ENCODE results near the gene SRSF8. TPM values are rescaled to one million over a fixed set of nuclear protein-coding genes. Genes with fewer than 3 reads are reported as not detected.

SRSF8 gene
- total and polyA plus RNA-seq, 9 of the 15 experiments (the other 6 are each of a cell fraction or from before 2014, with no cell fraction given), result 18.0 to 53.4 (median 27.9) TPM

- TF ChIP-seq FOS (IDR thresholded peaks at IDR 0.05; ENCODE audit: extremely low read depth, insufficient read length) (peak; percentile 56), HDAC3 (IDR thresholded peaks at IDR 0.05; ENCODE audit: borderline replicate concordance, partially characterized antibody) (peak; percentile 89), XRCC5 (IDR thresholded peaks at IDR 0.05; ENCODE audit: low read depth, low read length) (no peak), GABPB1 (CRISPR knock-in tag; IDR thresholded peaks at IDR 0.05) (0 out of 2 replicates have a peak, but pooled peaks have one; percentile 36), ARNT (IDR thresholded peaks at IDR 0.05) (peak; percentile 39 to 51; a peak in 1 of 4 replicates), BCOR (IDR thresholded peaks at IDR 0.05) (peak; percentile 87), ZNF589 (CRISPR knock-in tag; IDR thresholded peaks at IDR 0.05; ENCODE audit: low read depth) (peak; percentile 48; the same call in 1 of the 2 replicates), MBD2 (IDR thresholded peaks at IDR 0.05; ENCODE audit: borderline replicate concordance, low read depth) (peak; percentile 71; the same call in 1 of the 2 replicates), ZEB2 (IDR thresholded peaks at IDR 0.05) (peak; percentile 69), PPARD (CRISPR knock-in tag; IDR thresholded peaks at IDR 0.05) (no peak), CC2D1A (IDR thresholded peaks at IDR 0.05) (peak; percentile 81; the same call in 1 of the 2 replicates), CBFA2T3 (IDR thresholded peaks at IDR 0.05) (peak; percentile 96), REST (IDR thresholded peaks at IDR 0.05; ENCODE audit: borderline replicate concordance) (peak; percentile 81), REST (CRISPR knock-in tag; IDR thresholded peaks at IDR 0.05; ENCODE audit: low read depth) (no peak), EZH2 (IDR thresholded peaks at IDR 0.05; ENCODE audit: borderline replicate concordance, low read depth, low read length) (no peak), ZNF57 (CRISPR knock-in tag; IDR thresholded peaks at IDR 0.05) (no peak), NFE2 (IDR thresholded peaks at IDR 0.05; ENCODE audit: low read depth) (peak; percentile 51)
- TF ChIP-seq, protein P1, sequence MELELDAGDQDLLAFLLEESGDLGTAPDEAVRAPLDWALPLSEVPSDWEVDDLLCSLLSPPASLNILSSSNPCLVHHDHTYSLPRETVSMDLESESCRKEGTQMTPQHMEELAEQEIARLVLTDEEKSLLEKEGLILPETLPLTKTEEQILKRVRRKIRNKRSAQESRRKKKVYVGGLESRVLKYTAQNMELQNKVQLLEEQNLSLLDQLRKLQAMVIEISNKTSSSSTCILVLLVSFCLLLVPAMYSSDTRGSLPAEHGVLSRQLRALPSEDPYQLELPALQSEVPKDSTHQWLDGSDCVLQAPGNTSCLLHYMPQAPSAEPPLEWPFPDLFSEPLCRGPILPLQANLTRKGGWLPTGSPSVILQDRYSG (tag; conservative IDR thresholded peaks at IDR 0.05; ENCODE audit: low read depth), result no peak
- TF ChIP-seq, protein P2, sequence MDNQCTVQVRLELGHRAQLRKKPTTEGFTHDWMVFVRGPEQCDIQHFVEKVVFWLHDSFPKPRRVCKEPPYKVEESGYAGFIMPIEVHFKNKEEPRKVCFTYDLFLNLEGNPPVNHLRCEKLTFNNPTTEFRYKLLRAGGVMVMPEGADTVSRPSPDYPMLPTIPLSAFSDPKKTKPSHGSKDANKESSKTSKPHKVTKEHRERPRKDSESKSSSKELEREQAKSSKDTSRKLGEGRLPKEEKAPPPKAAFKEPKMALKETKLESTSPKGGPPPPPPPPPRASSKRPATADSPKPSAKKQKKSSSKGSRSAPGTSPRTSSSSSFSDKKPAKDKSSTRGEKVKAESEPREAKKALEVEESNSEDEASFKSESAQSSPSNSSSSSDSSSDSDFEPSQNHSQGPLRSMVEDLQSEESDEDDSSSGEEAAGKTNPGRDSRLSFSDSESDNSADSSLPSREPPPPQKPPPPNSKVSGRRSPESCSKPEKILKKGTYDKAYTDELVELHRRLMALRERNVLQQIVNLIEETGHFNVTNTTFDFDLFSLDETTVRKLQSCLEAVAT (IDR thresholded peaks at IDR 0.05), result peak in 1 of 2 experiments; percentile 94; a peak in 2 of 4 replicates
Observed at GRCh38 chr11:95108671-95109551, 42.2 kb downstream of the SRSF8 start (continued).
